Testis (tissue), 3 donors: ENCODE results near the gene INTS11. TPM values are rescaled to one million over a fixed set of nuclear protein-coding genes. Genes with fewer than 3 reads are reported as not detected.
A peak's percentile ranks its signal among the peaks of the same experiment; 100 is the strongest.

ENCODE experiments used
- DNase-seq: peaks from one replicate; pipeline ENCODE4 v3.0.0-alpha.2; 2019
- H3K27ac ChIP-seq, 2 donors: fragments of 200-600 bp; sonication (generic); one replicate each; pipeline ENCODE4 v1.5.1; 2019
- H3K27me3 ChIP-seq: fragments of 200-600 bp; sonication (generic); one replicate; pipeline ENCODE4 v1.5.1; 2019
- H3K36me3 ChIP-seq: fragments of 200-600 bp; sonication (generic); one replicate; pipeline ENCODE4 v1.5.1; 2017; ENCODE audit warnings: low read depth; ENCODE audit errors: missing control alignments
- H3K4me1 ChIP-seq: fragments of 200-600 bp; sonication (generic); one replicate; pipeline ENCODE4 v1.5.1; 2019
- H3K4me3 ChIP-seq, 2 donors: fragments of 200-600 bp; sonication (generic); one replicate each; pipeline ENCODE4 v1.5.1; 2017 to 2019
- H3K9me3 ChIP-seq: fragments of 200-600 bp; sonication (generic); one replicate; pipeline ENCODE4 v1.5.1; 2017
- POLR2A ChIP-seq: fragments of 450-650 bp; IDR thresholded peaks from one replicate; pipeline ENCODE4 v1.6.1; 2017; ENCODE audit warnings: antibody characterized with exemption, mild to moderate bottlenecking, moderate library complexity
- WGBS, 2 donors: methylation state at CpG; one replicate each; pipeline ENCODE4 v1.1.5; 2018; 5-methylcytosine and 5-hydroxymethylcytosine counted together
- intact Hi-C: fragments of 100-400 bp; cut with DNase I; formaldehyde crosslinking; loops from one replicate; pipeline ENCODE4 v1.15.1; 2023; ENCODE audit warnings: low total_unique reads
- polyA plus RNA-seq: library from polyadenylated mRNA; stranded (reverse); fragments of 350-450 nt; fragmentation: Illumina TruSeq; extraction: RNeasy Lipid Tissue Mini Kit (QIAGEN cat#74804); gene quantifications from one replicate; pipeline ENCODE4 v1.2.3, GENCODE V29; 2014; ENCODE audit warnings: low read depth, low replicate concordance; ENCODE audit not compliant: insufficient read depth
- total RNA-seq, 2 donors: library from RNA; depleted of rRNA; stranded (reverse); fragments of >200 nt; gene quantifications; one replicate each; pipeline ENCODE4 v1.2.3, GENCODE V29; 2016
- TF ChIP-seq, protein P1 (sequence below), 3 experiments: fragments of 450-650 bp in 2 of 3; fragments of 200-600 bp in 1 of 3; sonication (generic) in 1 of 3; IDR thresholded peaks; one replicate each; pipeline ENCODE4 v1.5.1; 2016 to 2019; ENCODE audit warnings: antibody characterized with exemption in 3 of 3, mild to moderate bottlenecking in 2 of 3, moderate library complexity in 1 of 3

Gene INTS11
- total and polyA plus RNA-seq, 3 donors from 2014 or later: 213 to 232 (median 220) TPM

DNA sequence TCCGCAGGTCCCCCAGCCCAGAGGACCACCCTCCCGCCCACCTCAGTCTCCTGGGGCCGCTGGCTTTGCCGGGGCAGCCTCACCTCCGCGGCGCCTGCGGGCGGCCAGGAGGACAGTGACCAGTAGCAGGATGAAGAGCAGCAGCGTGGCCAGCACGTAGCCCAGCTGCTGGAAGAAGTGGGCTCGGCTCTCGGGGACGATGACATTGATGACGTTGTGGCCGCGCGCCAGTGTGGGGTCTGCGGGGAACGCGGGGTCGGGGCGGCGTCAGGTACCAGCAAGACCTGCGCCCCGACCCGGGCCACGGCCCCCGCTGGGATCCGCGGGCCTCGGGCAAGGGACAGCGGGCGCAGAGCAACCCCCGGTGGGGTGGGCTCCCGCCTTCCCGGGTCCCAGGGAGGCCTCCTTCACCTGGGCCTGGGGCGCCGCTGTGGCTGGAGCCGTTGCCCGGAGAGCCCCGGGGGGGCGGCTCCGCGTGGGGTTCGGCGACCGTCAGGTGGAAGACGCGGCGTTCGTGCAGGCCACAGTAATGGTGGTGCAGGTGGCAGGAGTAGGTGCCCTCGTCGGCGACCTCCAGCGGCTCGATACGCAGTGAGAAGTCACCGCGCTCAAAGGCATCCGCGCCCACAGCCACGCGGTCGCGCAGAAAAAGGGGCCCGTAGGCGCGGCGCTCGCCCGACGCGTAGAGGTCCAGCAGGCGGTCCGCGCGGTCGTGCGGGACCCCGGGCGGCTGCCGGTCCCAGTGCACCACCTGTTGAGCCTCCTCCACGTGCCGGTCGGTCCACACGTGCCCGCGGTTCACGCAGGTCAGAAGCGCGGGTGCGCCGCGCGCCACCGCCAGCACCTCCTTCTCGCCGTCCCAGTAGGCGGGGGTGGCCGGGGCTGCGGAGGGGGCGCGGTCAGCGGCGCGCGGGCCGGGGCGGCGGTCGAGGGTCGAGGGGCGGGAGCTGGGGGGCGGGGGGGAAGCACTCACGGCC is 30.1 kb upstream of the INTS11 start:
- 41 to 42% methylated on average over 21 to 46 of the region's 116 CpGs for WGBS, 2 donors
- Histone ChIP-seq H3K27me3 (no peaks in the 10 kb centered on the region), H3K9me3 (no peaks in the 10 kb centered on the region), H3K4me3 (peak overlapping the region; percentile 44 to 45), H3K27ac (peak overlapping the region in 1 of 2 donors; percentile 64), H3K36me3 (no peaks in the 10 kb centered on the region), H3K4me1 (peaks cover 47% of the 10 kb centered on the region)
- DNase-seq: no peak
- intact Hi-C loops: no loop called here
- TF ChIP-seq POLR2A: no peak
- TF ChIP-seq, protein P1, sequence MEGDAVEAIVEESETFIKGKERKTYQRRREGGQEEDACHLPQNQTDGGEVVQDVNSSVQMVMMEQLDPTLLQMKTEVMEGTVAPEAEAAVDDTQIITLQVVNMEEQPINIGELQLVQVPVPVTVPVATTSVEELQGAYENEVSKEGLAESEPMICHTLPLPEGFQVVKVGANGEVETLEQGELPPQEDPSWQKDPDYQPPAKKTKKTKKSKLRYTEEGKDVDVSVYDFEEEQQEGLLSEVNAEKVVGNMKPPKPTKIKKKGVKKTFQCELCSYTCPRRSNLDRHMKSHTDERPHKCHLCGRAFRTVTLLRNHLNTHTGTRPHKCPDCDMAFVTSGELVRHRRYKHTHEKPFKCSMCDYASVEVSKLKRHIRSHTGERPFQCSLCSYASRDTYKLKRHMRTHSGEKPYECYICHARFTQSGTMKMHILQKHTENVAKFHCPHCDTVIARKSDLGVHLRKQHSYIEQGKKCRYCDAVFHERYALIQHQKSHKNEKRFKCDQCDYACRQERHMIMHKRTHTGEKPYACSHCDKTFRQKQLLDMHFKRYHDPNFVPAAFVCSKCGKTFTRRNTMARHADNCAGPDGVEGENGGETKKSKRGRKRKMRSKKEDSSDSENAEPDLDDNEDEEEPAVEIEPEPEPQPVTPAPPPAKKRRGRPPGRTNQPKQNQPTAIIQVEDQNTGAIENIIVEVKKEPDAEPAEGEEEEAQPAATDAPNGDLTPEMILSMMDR (IDR thresholded peaks at IDR 0.05): no peak

DNA sequence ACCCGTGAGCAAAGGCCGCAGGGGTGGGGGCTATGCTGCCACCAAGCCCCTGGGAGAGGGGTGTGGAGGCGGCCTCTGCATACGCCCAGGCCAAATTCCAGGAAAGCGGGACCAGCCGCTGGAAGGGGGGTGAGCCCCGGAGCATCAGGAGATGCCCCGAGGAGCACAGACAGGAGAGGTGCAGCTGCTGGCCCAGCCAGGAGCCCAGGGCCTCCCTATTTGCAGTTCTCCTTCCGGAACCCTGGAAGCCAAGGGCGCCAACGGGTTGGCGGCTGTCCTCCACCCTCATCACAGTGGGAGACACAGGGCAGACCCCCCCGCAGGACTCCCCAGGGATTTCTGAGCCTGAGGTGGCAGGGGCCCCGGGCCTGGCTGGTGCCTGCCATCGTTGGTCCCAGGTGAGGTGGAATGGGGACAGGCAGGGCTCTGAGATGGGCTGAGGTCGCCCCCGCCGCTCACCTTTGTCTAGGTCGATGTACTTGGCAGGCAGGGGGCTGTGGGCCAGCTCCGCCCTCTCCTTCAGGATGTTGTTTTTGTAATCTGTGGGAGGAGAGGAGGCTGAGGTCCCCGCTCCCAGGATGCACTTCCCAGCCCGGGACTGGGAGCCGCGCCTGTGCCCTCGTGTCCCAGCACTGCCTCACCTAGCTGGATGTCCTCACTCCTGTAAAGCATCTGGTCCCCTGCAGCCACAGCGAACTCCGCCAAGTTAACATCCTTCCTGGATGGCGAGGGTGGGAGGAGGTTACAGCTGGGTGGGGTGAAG is 29.1 kb upstream of the INTS11 start:
- DNase-seq: no peak
- H3K27me3 ChIP-seq: no peaks in the 10 kb centered on the region
- H3K9me3 ChIP-seq: no peaks in the 10 kb centered on the region
- H3K4me1 ChIP-seq: peaks cover 37% of the 10 kb centered on the region
- H3K36me3 ChIP-seq: no peaks in the 10 kb centered on the region
- H3K4me3 ChIP-seq: no peak overlapping the region
- TF ChIP-seq POLR2A: no peak
- TF ChIP-seq, protein P1 (IDR thresholded peaks at IDR 0.05): no peak
- H3K27ac ChIP-seq: peak overlapping the region in 1 of 2 donors; percentile 43
- 32 to 45% methylated on average over 6 to 28 of the region's 28 CpGs for WGBS, 2 donors
- intact Hi-C loops: no loop called here

DNA sequence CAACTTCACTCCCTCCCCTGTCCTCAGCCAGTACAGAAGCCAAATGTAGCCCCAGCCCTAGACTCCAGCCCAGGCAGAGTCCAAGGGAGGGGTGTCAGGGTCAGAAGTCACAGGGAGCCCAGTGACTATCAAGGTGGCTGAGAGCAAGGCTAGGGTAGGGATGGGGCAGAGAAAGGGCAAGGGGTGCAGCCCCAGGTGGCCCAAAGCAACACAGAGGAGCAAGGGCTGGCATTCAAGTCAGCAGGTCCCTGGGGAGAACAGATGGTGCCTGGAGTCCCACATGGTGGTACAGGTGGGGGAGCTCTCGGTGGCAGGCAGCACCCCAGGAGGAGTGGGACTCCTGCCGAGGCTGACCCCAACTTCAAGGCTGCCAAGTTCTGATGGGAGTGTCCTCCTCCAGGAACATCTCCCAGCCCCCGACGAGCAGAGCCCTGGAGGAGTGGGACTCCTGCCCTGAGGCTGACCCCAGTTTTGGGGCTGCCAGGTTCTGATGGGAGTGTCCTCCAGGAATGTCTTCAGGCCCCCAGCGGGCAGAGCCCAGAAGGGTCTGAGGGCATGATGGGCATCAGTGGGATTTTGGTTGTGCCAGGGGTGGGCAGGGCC is 28.4 kb upstream of the INTS11 start:
- no peaks in the 10 kb centered on the region for H3K9me3 ChIP-seq
- H3K4me1 ChIP-seq: peaks cover 39% of the 10 kb centered on the region
- TF ChIP-seq POLR2A: no peak
- TF ChIP-seq, protein P1 (IDR thresholded peaks at IDR 0.05): no peak
- intact Hi-C loops: no loop called here
- DNase-seq: no peak
- H3K4me3 ChIP-seq: no peak overlapping the region
- H3K27ac ChIP-seq: no peak overlapping the region
- WGBS, 2 donors: 16 to 39% methylated on average over 3 to 5 of the region's 5 CpGs
- no peaks in the 10 kb centered on the region for H3K27me3 ChIP-seq
- no peaks in the 10 kb centered on the region for H3K36me3 ChIP-seq

DNA sequence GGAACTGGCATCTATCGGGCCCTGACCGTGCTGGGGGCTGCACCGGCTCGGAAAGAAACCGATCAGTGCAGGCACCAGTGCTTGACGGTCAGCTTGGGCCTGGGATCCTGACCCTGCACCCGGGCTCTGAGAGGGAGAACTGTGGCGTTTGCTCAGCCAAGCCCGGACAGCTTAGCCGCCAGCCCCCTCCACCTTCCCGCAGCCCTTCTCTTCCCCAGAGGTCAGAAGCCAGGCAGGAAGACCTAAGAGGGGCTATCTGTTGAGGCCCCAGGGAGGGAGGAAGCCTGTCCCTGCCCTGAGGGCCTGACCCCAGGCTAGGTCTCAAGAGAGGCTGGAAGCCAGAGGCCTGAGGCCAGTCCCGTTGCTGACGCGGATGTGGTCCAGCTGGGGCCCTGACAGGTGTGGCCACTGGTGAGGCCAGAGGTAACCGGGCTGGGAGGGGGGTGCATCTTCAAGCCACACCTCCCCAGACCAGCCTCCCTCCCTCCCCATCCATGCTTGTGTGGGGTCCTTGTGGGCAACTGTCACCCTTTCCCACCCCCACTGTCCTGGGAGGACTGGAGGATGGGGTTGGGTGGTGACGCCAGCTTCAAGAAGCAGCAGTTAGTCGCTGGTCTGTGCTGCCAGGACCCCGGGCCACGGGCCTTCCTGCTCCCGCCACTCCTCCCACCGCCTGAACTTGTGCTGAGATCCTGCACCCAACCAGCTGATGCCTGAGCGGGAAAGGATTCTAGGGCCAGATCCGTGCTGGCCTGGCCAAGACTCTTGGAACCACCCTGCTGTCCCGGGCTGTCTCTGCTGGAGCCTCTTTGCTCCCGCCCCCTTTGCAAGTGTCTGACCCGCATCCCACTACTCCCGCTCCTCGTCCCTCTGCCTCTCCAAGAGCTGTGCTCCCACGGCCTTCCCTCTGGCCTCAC is 27.3 kb upstream of the INTS11 start:
- peak; percentile 74 for DNase-seq
- peaks cover 50% of the 10 kb centered on the region for H3K4me1 ChIP-seq
- H3K27ac ChIP-seq: peak overlapping the region; percentile 25 to 71
- H3K4me3 ChIP-seq: no peak overlapping the region
- intact Hi-C loops: no loop called here
- WGBS, 2 donors: 39 to 68% methylated on average over 9 to 29 of the region's 29 CpGs
- TF ChIP-seq POLR2A: no peak
- TF ChIP-seq, protein P1 (IDR thresholded peaks at IDR 0.05): no peak
- H3K27me3 ChIP-seq: no peaks in the 10 kb centered on the region
- H3K36me3 ChIP-seq: no peaks in the 10 kb centered on the region
- no peaks in the 10 kb centered on the region for H3K9me3 ChIP-seq
